LHCN-M2 (cell line): ENCODE results near the gene SUPT6H. TPM values are rescaled to one million over a fixed set of nuclear protein-coding genes. Genes with fewer than 3 reads are reported as not detected.
"Not testable (repeated sequence)": the region's sequence is repeated elsewhere in the genome, so short reads cannot be mapped to it uniquely, and the experiment has no call there.

Source experiments
- DNase-seq: peaks from one replicate; pipeline ENCODE4 v3.0.0-alpha.2; 2012; ENCODE audit warnings: low read depth
- total RNA-seq: library from RNA; depleted of rRNA; stranded (reverse); fragments of >200 nt; gene quantifications from 2 replicates; pipeline ENCODE4 v1.2.3, GENCODE V29; 2014

SUPT6H gene
- total RNA-seq, 1 experiment from 2014 or later = 39.8 TPM

- DNase-seq = no peak
These were observed 15.8 kb upstream of the SUPT6H start for GRCh38 chr17:28646039-28646754.

GRCh38 chr17:28648698-28649097, 13.3 kb upstream of the SUPT6H start:
- no peak for DNase-seq

GRCh38 chr17:28655160-28655559, 6.8 kb upstream of the SUPT6H start:
- no peak for DNase-seq

- peak; percentile 36 for DNase-seq
These were observed 4.2 kb upstream of the SUPT6H start for GRCh38 chr17:28657756-28658155.

- not testable (repeated sequence) for DNase-seq
These were observed 3.7 kb upstream of the SUPT6H start for GRCh38 chr17:28658342-28658741.

- DNase-seq = not testable (repeated sequence)
These were observed 3.1 kb upstream of the SUPT6H start for GRCh38 chr17:28658766-28659496.

GRCh38 chr17:28659497-28659881, 2.5 kb upstream of the SUPT6H start:
- DNase-seq = not testable (repeated sequence)

- no peak for DNase-seq
These were observed 473 bp downstream of the SUPT6H start for GRCh38 chr17:28662527-28662829.

- no peak for DNase-seq
These were observed 1.7 kb downstream of the SUPT6H start for GRCh38 chr17:28663723-28664122.

GRCh38 chr17:28665994-28666393, 4.0 kb downstream of the SUPT6H start:
- no peak for DNase-seq

- peak; percentile 19 for DNase-seq
These were observed 5.9 kb downstream of the SUPT6H start for GRCh38 chr17:28667870-28668269.

GRCh38 chr17:28669918-28670317, 7.9 kb downstream of the SUPT6H start:
- DNase-seq = no peak

GRCh38 chr17:28675490-28675889, 13.5 kb downstream of the SUPT6H start:
- no peak for DNase-seq

GRCh38 chr17:28675980-28676379, 14.0 kb downstream of the SUPT6H start:
- no peak for DNase-seq

- no peak for DNase-seq
These were observed 20.6 kb downstream of the SUPT6H start for GRCh38 chr17:28682655-28683054.

- DNase-seq = peak; percentile 53
These were observed 23.0 kb downstream of the SUPT6H start for GRCh38 chr17:28684963-28685362.

- DNase-seq = no peak
These were observed 23.4 kb downstream of the SUPT6H start for GRCh38 chr17:28685366-28685765.

GRCh38 chr17:28686296-28686695, 24.3 kb downstream of the SUPT6H start:
- DNase-seq = no peak

GRCh38 chr17:28688481-28688880, 26.5 kb downstream of the SUPT6H start:
- DNase-seq = no peak

GRCh38 chr17:28689011-28689410, 27.0 kb downstream of the SUPT6H start:
- DNase-seq = no peak

- DNase-seq = no peak
These were observed 31.9 kb downstream of the SUPT6H start for GRCh38 chr17:28693869-28694268.

GRCh38 chr17:28698253-28698941, 36.4 kb downstream of the SUPT6H start:
- DNase-seq = no peak

GRCh38 chr17:28700278-28700677, 38.3 kb downstream of the SUPT6H start:
- no peak for DNase-seq
